Measurements from ENCODE around the gene TLR4.

GRCh38 chr9:117734523-117735314, 30.5 kb downstream of the TLR4 start:
- TF ChIP-seq CTCF (conservative IDR thresholded peaks at IDR 0.05; ENCODE audit: low read depth, low read length) = no peak
- no peak for TF ChIP-seq USF2 (IDR thresholded peaks at IDR 0.05; ENCODE audit: low read depth, low read length)
